Peyer's patch (tissue), 4 donors: ENCODE measurements around the gene DCP1A.

ENCODE experiments used
- POLR2A ChIP-seq, 2 donors: fragments of 450-650 bp; IDR thresholded peaks; one replicate each; pipeline ENCODE4 v1.5.1; 2017; ENCODE audit warnings: antibody characterized with exemption in 2 of 2, mild to moderate bottlenecking in 2 of 2, moderate library complexity in 2 of 2
- TF ChIP-seq, protein P1 (sequence below), 6 experiments: fragments of 450-650 bp in 4 of 6; fragments of 200-600 bp in 2 of 6; sonication (generic) in 1 of 6; IDR thresholded peaks; one replicate each; pipeline ENCODE4 v1.5.1; 2017 to 2019; ENCODE audit warnings: antibody characterized with exemption in 6 of 6, mild to moderate bottlenecking in 3 of 6, moderate library complexity in 1 of 6

DNA sequence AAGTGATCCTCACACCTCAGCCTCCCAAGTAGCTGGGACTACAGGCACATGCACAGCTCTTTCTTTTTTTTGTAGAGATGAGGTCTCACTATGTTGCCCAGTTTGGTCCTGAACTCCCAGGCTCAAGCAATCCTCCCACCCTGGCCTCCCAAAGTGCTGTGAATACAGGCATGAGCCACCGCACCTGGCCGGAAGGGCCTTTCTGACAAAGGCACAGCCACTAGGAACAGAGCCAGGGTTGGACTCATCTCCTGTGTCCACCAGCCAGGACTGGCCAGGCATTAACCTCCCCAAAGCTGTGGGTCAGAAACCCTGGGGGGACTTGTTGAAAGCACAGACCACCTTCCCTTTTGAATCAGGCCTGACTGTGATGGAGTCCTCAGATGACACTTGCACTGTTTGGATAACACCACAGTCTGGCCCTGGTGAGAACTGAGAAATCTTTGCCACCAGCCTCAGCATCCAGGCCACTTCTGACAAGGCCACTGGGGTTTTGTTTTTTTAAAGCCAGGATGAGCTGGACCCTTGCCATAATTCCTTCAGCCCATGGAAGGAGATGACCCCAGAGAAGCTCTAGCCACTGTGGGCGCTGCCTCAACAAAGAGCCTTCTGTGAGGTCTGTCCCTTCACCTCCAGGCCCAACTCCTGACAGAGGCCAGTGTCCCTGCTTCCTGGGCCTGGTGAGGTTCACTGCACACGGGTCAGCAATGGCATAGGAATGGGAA is 96.3 kb downstream of the DCP1A start:
- TF ChIP-seq, protein P1, sequence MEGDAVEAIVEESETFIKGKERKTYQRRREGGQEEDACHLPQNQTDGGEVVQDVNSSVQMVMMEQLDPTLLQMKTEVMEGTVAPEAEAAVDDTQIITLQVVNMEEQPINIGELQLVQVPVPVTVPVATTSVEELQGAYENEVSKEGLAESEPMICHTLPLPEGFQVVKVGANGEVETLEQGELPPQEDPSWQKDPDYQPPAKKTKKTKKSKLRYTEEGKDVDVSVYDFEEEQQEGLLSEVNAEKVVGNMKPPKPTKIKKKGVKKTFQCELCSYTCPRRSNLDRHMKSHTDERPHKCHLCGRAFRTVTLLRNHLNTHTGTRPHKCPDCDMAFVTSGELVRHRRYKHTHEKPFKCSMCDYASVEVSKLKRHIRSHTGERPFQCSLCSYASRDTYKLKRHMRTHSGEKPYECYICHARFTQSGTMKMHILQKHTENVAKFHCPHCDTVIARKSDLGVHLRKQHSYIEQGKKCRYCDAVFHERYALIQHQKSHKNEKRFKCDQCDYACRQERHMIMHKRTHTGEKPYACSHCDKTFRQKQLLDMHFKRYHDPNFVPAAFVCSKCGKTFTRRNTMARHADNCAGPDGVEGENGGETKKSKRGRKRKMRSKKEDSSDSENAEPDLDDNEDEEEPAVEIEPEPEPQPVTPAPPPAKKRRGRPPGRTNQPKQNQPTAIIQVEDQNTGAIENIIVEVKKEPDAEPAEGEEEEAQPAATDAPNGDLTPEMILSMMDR (IDR thresholded peaks at IDR 0.05): no peak
- TF ChIP-seq POLR2A (IDR thresholded peaks at IDR 0.05): no peak
